ENCODE measurements around the gene SEC62.

SEC62 gene

DNA sequence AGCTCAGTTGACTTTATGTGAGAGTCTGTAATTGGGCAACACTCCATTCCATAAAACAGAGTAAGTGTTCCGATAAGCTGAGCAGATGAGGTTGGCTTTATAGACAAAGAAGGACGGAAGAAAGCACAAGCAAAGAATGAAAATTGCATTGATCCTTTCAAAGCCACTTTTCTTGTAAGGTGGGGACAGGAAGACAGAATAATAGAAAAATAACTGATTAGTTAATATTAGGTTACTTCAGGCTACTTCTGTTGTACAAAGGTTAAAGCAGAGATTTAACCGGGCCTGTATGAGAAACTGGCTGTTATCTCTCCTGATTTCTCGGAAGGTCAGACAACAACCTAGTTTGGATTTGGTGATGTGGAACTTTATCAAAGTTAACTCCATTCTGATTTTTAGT is 55.7 kb downstream of the SEC62 start:
- no peak for DNase-seq

DNA sequence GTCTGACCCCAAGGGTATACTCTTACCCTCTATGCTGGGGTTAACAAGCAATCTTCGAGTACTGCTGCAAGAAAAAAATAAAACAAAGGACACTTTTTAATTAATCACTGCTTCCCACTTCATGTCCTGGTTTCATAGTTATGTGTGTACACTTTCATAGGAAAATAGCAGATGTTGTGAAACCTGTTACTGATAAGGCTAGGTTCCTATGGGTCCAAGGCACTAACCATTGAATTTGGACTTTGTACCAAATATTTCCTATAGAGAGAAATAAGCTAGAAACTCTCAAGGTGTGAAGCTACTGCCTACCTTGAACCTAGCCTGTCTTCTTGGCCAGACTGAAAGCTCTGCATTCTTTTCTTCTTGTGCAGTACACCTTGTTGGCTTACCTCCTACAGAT is 56.6 kb downstream of the SEC62 start:
- no peak for DNase-seq

DNA sequence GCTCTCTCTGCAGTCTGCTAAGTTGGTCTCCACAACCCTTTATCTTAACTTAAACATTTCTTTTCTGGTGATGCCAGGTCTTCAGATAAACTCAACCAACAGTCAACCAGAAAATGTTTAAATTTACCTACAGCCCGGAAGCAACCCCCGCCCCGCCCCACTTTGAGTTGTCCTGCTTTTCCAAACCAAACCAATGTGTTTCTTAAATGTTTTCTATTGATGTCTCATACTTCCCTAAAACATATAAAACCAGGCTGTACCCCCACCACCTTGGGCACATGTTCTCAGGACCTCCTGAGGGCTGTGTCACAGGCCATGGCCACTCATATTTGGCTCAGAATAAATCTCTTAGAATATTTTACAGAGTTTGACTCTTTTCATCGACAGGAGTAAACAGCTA is 58.0 kb downstream of the SEC62 start:
- DNase-seq: no peak

DNA sequence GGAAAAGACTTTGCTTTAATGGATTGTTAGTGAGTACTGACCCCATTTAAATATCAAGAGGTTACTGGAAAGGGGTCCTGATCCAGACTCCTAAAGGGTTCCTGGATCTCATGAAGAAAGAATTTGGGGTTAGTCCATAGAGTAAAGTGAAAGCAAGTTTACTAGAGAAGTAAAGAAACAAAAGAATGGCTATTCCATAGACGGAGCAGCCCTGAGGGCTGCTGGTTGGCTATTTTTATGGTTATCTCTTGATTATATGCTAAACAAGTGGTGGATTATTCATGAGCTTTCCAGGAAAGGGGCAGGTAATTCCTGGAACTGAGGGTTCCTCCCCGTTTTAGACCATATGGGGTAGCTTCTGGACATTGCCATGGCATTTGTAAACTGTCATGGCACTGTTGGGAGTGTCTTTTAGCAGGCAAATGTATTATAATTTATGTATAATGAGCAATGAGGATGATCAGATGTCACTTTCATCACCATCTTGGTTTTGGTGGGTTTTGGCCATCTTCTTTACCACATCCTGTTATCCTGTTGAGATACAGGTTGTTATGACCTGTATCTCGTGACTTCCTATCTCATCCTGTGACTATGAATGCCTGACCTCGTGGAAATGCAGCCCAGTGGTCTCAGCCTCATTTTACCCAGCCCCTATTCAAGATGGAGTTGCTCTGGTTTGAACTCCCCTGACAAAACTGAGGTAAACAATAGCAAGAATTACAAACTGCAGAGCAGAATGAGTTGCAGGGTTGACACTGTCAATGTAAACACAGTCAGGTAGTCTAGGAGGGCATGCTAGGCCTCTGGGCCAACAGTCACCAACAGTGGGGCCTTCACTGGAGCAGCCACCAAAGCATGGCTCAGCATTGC is 60.9 kb downstream of the SEC62 start:
- no peak for DNase-seq

DNA sequence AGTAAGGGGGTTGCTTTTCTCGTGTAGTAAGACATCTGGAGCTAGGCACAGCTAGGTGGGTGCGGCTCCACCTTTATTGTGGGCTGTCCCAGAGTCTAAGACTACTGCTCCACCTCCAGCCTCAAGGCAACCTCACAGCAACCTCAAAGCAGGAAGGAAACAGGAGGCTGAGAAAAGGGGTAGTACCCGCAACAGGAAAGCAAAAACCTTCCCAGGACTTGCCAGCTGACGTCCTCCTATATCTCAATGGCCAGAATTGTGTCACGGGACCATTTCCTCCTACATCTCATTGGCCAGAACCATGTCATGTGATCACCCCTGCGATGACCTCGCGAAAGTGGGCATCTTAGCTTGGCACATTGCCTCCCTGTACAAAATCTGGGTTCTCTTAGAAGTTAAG is 66.9 kb downstream of the SEC62 start:
- DNase-seq: peak; percentile 18

DNA sequence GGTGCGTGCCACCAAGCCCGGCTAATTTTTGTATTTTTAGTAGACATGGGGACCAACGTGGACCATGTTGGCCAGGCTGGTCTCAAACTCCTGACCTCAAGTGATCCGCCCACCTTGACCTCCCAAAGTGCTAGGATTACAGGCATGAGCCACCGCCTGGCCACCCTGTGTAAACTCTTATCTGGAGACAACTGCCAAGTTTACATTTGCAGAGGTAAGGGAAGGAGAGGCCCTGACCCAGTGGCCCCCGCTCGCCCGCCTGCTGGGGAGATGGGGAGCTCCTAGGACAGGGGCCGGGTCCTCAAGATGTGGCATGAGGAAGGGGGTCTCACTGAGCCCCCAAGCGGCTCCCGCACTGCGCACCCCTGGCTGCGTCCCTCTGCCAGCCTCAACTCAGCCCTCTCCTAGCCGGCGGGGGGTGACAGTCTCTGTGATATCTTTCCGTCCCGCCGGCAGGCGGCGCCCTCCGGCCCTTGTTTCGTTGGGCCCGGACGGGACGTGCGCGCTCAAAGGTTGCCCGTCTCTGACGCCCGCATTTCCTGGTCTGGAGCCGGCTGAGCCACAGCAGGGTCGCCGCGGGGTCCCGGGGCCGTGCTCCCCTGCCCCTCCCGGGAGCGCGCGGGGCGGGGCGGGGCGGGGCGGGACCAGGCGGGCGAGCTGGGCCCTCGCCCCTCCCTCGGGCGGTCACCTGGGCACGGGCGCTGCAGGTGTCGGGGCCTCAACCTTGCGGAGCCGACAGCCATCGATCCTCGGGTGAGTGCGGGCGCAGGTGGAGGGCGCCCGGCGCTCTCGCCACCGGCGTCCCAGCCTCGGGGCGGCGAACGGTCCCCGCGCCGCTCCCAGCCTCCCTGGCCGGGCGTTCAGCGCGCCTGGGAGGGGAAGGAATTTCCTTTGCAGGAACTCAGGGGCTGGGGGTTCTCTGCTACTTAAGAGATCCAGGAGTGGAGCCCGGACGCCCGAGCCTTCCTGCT is 71.1 kb downstream of the SEC62 start, which contains the start of gene GPR160:
Gene GPR160, plus strand, starts transcription at position 533 of the 971 bp plus-strand sequence. CDS start 45,978 bp downstream, outside the sequence.
- peak; percentile 85 for DNase-seq

DNA sequence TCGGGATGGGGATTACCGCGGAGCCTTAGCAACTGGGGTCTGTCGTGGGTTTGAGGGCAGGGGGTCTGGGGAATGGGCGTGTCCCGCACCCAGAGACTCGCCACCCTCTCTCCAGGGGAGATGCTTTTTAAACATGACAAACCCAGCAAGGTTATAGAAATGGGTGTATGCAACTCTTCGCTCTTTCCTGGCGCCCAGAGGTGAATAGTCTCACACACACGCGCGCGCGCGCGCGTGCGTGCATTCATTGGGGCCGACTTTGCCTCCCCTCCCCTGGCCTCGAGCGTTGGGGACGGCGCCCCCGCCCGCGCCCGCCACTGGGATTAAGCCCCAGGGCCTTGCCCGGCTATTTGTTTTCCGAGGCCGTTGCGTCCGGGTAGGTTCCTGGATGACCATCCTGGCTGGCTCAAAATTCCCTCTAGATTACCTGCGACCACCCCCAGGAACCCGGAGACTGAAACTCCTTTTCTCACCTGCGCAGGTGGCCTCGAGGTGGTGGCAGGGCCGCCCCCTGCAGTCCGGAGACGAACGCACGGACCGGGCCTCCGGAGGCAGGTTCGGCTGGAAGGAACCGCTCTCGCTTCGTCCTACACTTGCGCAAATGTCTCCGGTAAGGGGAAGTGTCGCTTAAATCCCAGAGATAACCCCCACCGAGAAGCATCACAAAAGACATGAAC is 72.0 kb downstream of the SEC62 start:
- peak; percentile 34 for DNase-seq

DNA sequence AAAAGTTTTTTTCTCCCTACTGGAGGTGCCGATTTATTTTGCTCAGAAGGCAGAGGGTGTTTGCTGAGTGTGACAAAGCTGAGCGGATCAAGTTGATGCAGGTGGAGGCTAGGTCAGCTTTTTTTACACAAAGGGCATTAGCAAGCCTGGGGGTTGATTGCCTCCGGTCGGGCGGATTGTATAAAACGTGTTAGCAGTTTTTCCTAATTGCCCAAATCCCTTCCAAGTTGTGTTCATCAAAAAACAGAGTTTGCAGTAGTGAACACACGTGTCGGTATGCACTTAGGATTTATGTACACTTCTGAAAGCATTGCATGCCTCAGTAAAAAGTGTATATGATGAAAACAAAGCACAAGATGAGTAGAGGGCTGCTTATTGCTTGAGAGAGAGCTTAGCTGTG is 73.8 kb downstream of the SEC62 start:
- DNase-seq: no peak

DNA sequence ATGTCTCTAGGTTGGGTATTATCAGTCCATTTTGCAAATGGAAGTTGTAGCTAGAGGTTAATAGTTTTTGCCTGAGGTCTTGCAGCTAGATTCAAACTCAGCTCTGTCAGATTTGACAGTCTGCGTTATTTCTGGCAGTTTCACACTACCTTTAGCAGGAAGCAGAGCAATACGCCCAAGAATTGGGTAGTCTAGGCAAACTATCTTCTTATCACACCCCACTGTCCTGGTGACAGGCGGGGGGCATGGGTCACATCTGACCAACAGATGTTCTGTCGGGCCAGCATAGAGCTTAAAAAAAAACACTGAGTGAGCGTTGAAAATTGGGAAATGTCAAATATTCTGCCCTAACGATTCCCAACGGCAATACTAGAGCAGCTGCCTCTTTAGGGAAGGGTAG is 76.9 kb downstream of the SEC62 start:
- DNase-seq: no peak

DNA sequence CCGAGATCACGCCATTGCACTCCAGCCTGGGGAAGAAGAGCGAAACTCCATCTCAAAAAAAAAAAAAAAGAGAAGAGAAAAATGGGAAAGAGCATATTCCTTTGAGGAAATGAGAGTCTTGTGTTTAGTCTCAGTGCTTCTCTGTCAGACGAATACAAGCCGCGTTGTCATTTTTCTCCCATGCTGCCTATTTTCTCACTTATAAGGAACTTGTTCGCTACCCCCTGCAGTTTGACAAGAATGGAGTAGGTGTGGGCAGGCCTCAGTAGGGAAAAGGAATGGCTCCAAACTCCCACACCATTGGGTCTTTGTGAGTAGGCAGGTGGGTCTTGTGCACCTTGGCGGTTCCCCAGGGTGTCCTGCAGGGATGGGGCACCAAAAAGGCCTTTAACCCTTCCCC is 77.7 kb downstream of the SEC62 start:
- no peak for DNase-seq

DNA sequence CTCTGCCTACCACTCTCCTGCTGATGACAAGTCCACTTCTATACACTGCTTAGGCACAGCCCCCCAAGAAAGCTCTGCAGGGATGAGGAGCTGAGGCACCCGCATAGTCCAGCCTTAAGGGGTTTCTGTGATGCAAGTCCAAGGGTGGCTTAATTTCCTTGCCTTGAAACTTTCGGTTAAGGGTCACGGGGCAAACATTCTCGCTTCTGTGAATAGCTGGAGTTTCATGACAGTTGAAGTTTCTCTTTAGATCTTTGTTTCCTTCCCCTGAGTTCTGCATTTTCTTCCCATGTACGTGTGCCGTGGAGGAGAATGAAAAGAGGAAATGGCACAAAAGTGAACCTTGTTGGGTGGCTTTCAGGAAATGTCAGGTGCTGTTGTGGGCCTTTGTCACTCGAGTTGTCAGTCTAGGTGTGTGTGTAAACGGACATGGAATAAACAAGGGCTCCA is 78.2 kb downstream of the SEC62 start:
- no peak for DNase-seq

DNA sequence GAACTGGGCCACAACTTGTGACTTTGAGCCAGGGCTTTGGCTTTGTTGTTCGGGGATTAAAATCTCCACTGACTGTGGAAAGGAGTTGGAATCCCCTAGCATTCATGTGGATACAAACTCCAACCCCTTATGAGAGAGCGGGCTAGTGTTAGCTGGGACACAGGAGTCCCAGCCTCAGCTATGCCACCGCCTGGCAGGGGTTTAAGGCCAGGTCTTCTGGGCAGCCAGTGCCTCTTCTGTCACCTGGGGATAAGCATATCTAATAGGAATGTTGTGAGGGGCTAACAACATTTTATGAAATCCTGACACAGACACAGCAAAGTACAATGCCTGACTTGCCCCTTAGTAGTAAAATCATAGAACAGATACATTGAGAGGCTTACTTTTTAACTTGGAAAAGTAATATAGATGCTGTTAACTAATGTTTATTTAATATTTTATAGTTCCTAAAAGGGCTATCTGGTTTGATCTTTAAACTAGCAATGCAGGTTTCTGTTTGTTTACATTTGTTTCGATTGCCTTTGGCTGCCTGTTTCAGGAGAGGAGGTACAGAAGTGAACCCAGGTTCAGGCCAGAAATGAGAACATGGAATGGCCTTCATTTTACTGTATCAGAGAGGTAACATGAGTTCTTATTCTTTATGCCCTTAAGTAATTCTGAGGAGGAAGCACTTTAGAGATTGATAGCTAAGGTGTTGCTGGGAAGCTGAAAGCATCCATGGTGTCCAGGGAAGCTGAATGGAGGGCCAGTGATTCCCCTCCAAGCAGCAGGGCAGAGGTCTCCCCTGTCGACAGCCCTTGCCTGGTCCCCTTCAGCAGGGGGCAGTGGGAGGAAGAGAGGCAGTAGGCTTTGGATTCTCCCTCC is 79.9 kb downstream of the SEC62 start:
- DNase-seq: no peak

DNA sequence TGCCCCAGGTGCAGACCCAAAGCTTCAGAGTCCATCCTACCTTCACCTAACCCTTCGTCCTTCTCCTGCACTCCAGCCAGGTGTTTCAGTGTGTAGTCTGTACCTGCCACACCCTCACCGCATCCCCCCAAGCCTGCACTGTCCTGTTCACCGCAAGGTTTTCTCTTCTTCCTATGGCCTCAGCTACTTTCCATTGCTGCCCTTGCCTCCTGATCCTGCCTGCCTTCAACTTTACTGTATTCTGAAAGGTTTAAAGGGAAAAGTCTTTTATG is 80.5 kb downstream of the SEC62 start:
- DNase-seq: no peak

Data from stimulated activated CD4-positive, alpha-beta T cell treated with anti-CD3 and anti-CD28 coated beads, Interleukin-4, amount 100 ng/mL, for 1 hour (primary cell).